ENCODE data around the gene GNG11. TPM values are rescaled to one million over a fixed set of nuclear protein-coding genes. Genes with fewer than 3 reads are reported as not detected.

GNG11 gene
- total RNA-seq, 1 experiment from 2014 or later = not detected

GRCh38 chr7:93927585-93927984, 6.0 kb downstream of the GNG11 start:
- no peak overlapping the region for H2AFZ ChIP-seq (ENCODE audit: low read depth, low read length, poor library complexity, severe bottlenecking)
- CTCF ChIA-PET = no interaction called here
- H3K9me2 ChIP-seq (ENCODE audit: insufficient read depth) = no peaks in the 10 kb centered on the region
- intact Hi-C loops (cut with micrococcal nuclease) = no loop called here
- H4K20me1 ChIP-seq (ENCODE audit: insufficient read depth) = no peaks in the 10 kb centered on the region
- no TSS peak for BruUV-seq (replicated peaks)
- H3K36me3 ChIP-seq (ENCODE audit: control insufficient read depth in 1 of 2, insufficient read depth in 2 of 2, low read length in 2 of 2) = no peaks in the 10 kb centered on the region
- H3K4me2 ChIP-seq (ENCODE audit: low read length) = no peak overlapping the region
- H3K27ac ChIP-seq (ENCODE audit: low read depth, low read length) = no peak overlapping the region
- TF ChIP-seq FOSL1 (IDR thresholded peaks at IDR 0.05; ENCODE audit: low read depth) = no peak
- TF ChIP-seq, protein P1, sequence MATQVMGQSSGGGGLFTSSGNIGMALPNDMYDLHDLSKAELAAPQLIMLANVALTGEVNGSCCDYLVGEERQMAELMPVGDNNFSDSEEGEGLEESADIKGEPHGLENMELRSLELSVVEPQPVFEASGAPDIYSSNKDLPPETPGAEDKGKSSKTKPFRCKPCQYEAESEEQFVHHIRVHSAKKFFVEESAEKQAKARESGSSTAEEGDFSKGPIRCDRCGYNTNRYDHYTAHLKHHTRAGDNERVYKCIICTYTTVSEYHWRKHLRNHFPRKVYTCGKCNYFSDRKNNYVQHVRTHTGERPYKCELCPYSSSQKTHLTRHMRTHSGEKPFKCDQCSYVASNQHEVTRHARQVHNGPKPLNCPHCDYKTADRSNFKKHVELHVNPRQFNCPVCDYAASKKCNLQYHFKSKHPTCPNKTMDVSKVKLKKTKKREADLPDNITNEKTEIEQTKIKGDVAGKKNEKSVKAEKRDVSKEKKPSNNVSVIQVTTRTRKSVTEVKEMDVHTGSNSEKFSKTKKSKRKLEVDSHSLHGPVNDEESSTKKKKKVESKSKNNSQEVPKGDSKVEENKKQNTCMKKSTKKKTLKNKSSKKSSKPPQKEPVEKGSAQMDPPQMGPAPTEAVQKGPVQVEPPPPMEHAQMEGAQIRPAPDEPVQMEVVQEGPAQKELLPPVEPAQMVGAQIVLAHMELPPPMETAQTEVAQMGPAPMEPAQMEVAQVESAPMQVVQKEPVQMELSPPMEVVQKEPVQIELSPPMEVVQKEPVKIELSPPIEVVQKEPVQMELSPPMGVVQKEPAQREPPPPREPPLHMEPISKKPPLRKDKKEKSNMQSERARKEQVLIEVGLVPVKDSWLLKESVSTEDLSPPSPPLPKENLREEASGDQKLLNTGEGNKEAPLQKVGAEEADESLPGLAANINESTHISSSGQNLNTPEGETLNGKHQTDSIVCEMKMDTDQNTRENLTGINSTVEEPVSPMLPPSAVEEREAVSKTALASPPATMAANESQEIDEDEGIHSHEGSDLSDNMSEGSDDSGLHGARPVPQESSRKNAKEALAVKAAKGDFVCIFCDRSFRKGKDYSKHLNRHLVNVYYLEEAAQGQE (IDR thresholded peaks at IDR 0.05; ENCODE audit: low read depth) = no peak
- no peak for TF ChIP-seq POLR2A (IDR thresholded peaks at IDR 0.05; ENCODE audit: borderline replicate concordance, extremely low read depth, insufficient read depth, insufficient read length)
- no peak for TF ChIP-seq TCF7L2 (IDR thresholded peaks at IDR 0.05; ENCODE audit: borderline replicate concordance, extremely low read depth, insufficient read depth, insufficient read length)
- no peak for TF ChIP-seq CBX3 (IDR thresholded peaks at IDR 0.05; ENCODE audit: low read depth)
- TF ChIP-seq RAD21 (IDR thresholded peaks at IDR 0.05; ENCODE audit: low read depth) = no peak
- TF ChIP-seq, protein P2, sequence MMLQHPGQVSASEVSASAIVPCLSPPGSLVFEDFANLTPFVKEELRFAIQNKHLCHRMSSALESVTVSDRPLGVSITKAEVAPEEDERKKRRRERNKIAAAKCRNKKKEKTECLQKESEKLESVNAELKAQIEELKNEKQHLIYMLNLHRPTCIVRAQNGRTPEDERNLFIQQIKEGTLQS (IDR thresholded peaks at IDR 0.05) = no peak
- TF ChIP-seq SP1 (IDR thresholded peaks at IDR 0.05; ENCODE audit: low read depth) = no peak
- TF ChIP-seq ZBTB33 (IDR thresholded peaks at IDR 0.05; ENCODE audit: extremely low read depth, insufficient replicate concordance, low read length) = no peak
- no peak for TF ChIP-seq YY1 (IDR thresholded peaks at IDR 0.05; ENCODE audit: extremely low read depth, insufficient replicate concordance, low read depth, low read length)
- TF ChIP-seq JUND (IDR thresholded peaks at IDR 0.05) = no peak
- no peak for TF ChIP-seq EZH2phosphoT487 (IDR thresholded peaks at IDR 0.05; ENCODE audit: borderline replicate concordance)
- no peak for TF ChIP-seq EGR1 (IDR thresholded peaks at IDR 0.05; ENCODE audit: low read depth)
- no peak for TF ChIP-seq ZNF274 (IDR thresholded peaks at IDR 0.05; ENCODE audit: low read depth, low read length)
- TF ChIP-seq SIN3A (IDR thresholded peaks at IDR 0.05; ENCODE audit: low read depth) = no peak
- no peak for TF ChIP-seq EZH2 (IDR thresholded peaks at IDR 0.05)
- TF ChIP-seq ZFX (IDR thresholded peaks at IDR 0.05) = no peak
- TF ChIP-seq ELF1 (IDR thresholded peaks at IDR 0.05; ENCODE audit: borderline replicate concordance, low read depth) = no peak
- TF ChIP-seq SRF (IDR thresholded peaks at IDR 0.05; ENCODE audit: low read depth) = no peak
- no peak for TF ChIP-seq CEBPB (IDR thresholded peaks at IDR 0.05; ENCODE audit: low read depth)
- no peak for ATAC-seq
- H3K9ac ChIP-seq (ENCODE audit: low read length) = no peak overlapping the region
- no peaks in the 10 kb centered on the region for H3K4me1 ChIP-seq (ENCODE audit: control insufficient read depth in 1 of 2, insufficient read depth in 2 of 2, low read length in 2 of 2)
- POLR2A ChIA-PET = no interaction called here
- no peaks in the 10 kb centered on the region for H3K27me3 ChIP-seq (ENCODE audit: insufficient read depth, low read length)
- H3K4me3 ChIP-seq (replicated peaks in 1 of 2; ENCODE audit: low read depth in 1 of 2, low read length in 2 of 2) = no peak overlapping the region
- no peaks in the 10 kb centered on the region for H3K79me2 ChIP-seq (ENCODE audit: insufficient read depth, low read length)
- RAD21 ChIA-PET (ENCODE audit: low non-redundant PET in 1 of 2, low total read pairs in 2 of 2, uncharacterized antibody in 2 of 2, unreplicated experiment in 2 of 2) = no interaction called here
- H3K9me3 ChIP-seq (ENCODE audit: control insufficient read depth in 1 of 2, insufficient read depth in 1 of 2, low read depth in 1 of 2, low read length in 2 of 2) = no peaks in the 10 kb centered on the region
- DNase-seq (ENCODE audit: low read depth, low spot score) = no peak

Data from HCT116 (cell line).